HepG2 (cell line): Measurements from ENCODE around the gene TEX22. TPM values are rescaled to one million over a fixed set of nuclear protein-coding genes. Genes with fewer than 3 reads are reported as not detected.

Experiments
- ATAC-seq: fragments of 200-7000 bp; cut with Tn5 transposase; 3 replicates; pipeline ENCODE4 v1.9.1; 2020; ENCODE audit warnings: mild to moderate bottlenecking, moderate library complexity
- BruUV-seq: library from RNA; stranded (reverse); fragments of 400-500 nt; replicated peaks from 2 replicates; lab custom pipeline; 2021; lab: Mats Ljungman, UMichigan
- CTCF ChIA-PET: fragments of 300-600 bp; formaldehyde crosslinking; extraction: SDS; loops from one replicate; lab custom pipeline; 2021; ENCODE audit warnings: low total read pairs, inconsistent platforms, low intra/inter-chr PET ratio; lab: Yijun Ruan, JAX
- POLR2A ChIA-PET: fragments of 350-600 bp; sonication (Branson Sonifier 250); formaldehyde crosslinking; loops from one replicate; lab custom pipeline; 2020; ENCODE audit warnings: antibody characterized with exemption, inconsistent platforms; lab: Yijun Ruan, JAX
- DNase-seq: peaks from one replicate; pipeline ENCODE4 v3.0.0-alpha.2; 2015; ENCODE audit warnings: low spot score
- FAIRE-seq: peaks from 3 replicates; lab custom pipeline; 2011; peaks lifted over from hg19 to GRCh38; lab: Jason Lieb, UNC
- H2AFZ ChIP-seq: one replicate; pipeline ENCODE4 v1.6.1; 2011; ENCODE audit warnings: low read length, inconsistent platforms
- H3K27ac ChIP-seq: fragments of 300-600 bp; 3 replicates; pipeline ENCODE4 v1.8.0; 2011; ENCODE audit warnings: mixed run types, mild to moderate bottlenecking, mixed read lengths, low read length, inconsistent platforms; ENCODE audit not compliant: insufficient read depth; ENCODE audit errors: extremely low read length
- H3K27me3 ChIP-seq, 2 experiments: fragments of 200-600 bp in 1 of 2; 2 replicates in 1 of 2; 3 replicates in 1 of 2; pipeline versions ENCODE4 v1.6.0 to v1.8.0; 2011; ENCODE audit warnings: low read length in 2 of 2, mild to moderate bottlenecking in 2 of 2, moderate library complexity in 2 of 2, inconsistent platforms in 1 of 2; ENCODE audit not compliant: insufficient read depth in 2 of 2, control insufficient read depth in 1 of 2
- H3K36me3 ChIP-seq, 2 experiments: fragments of 200-600 bp in 1 of 2; replicated peaks in 1 of 2; 2 replicates in 1 of 2; 3 replicates in 1 of 2; pipeline versions ENCODE4 v1.5.1 to v1.8.0; 2011; ENCODE audit warnings: low read length in 2 of 2, inconsistent platforms in 1 of 2; ENCODE audit not compliant: insufficient read depth in 2 of 2, control insufficient read depth in 1 of 2
- H3K4me1 ChIP-seq: 2 replicates; pipeline ENCODE4 v1.5.1; 2012; ENCODE audit warnings: low read length, inconsistent platforms; ENCODE audit not compliant: insufficient read depth
- H3K4me2 ChIP-seq: 2 replicates; pipeline ENCODE4 v1.6.0; 2011; ENCODE audit warnings: low read depth, low read length, inconsistent platforms
- H3K4me3 ChIP-seq, 3 experiments: fragments of 200-600 bp in 1 of 3; sonication (generic), shearing (Covaris generic) in 1 of 3; replicated peaks in 1 of 3; 2 replicates each; pipeline ENCODE4 v1.5.1; 2011 to 2016; ENCODE audit warnings: low read length in 3 of 3, inconsistent platforms in 2 of 3, low read depth in 2 of 3, mild to moderate bottlenecking in 2 of 3, control low read depth in 1 of 3, mixed read lengths in 1 of 3; ENCODE audit not compliant: insufficient read depth in 1 of 3
- H3K79me2 ChIP-seq: one replicate; pipeline ENCODE4 v1.6.1; 2011; ENCODE audit warnings: low read length, inconsistent platforms; ENCODE audit not compliant: insufficient read depth
- H3K9ac ChIP-seq: 2 replicates; pipeline ENCODE4 v1.6.0; 2011; ENCODE audit warnings: mild to moderate bottlenecking, low read depth, low read length, inconsistent platforms; ENCODE audit not compliant: insufficient read depth
- H3K9me3 ChIP-seq: 2 replicates; pipeline ENCODE4 v1.5.1; 2012; ENCODE audit warnings: mild to moderate bottlenecking, low read length
- H4K20me1 ChIP-seq: 2 replicates; pipeline ENCODE4 v1.6.0; 2011; ENCODE audit warnings: inconsistent platforms, mild to moderate bottlenecking, low read length, moderate library complexity; ENCODE audit not compliant: insufficient read depth
- ELF4 ChIP-seq: sonication (generic); formaldehyde crosslinking; IDR thresholded peaks from 2 replicates; pipeline ENCODE4 v1.5.0; 2020; ENCODE audit warnings: missing genetic modification reagents, mild to moderate bottlenecking, moderate library complexity, borderline replicate concordance
- ETV5 ChIP-seq: IDR thresholded peaks from 2 replicates; pipeline ENCODE4 v1.6.1; 2018; ENCODE audit warnings: missing biosample characterization, missing genetic modification reagents, inconsistent platforms, borderline replicate concordance
- ETV6 ChIP-seq: sonication (generic); formaldehyde crosslinking; conservative IDR thresholded peaks from 2 replicates; pipeline ENCODE4 v1.4.0; 2020; ENCODE audit warnings: missing genetic modification reagents
- FOXA3 ChIP-seq: IDR thresholded peaks from 2 replicates; pipeline ENCODE4 v1.6.1; 2016; ENCODE audit warnings: missing genetic modification reagents, missing compliant biosample characterization
- HNF1A ChIP-seq, 2 experiments: sonication (generic) in 1 of 2; formaldehyde crosslinking in 1 of 2; IDR thresholded peaks; 2 replicates each; pipeline versions ENCODE4 v1.4.0 to v1.6.1; 2016 to 2020; ENCODE audit warnings: borderline replicate concordance in 1 of 2, low read depth in 1 of 2, mild to moderate bottlenecking in 1 of 2, missing genetic modification reagents in 1 of 2
- MIER3 ChIP-seq: IDR thresholded peaks from 2 replicates; pipeline ENCODE4 v1.6.1; 2016; ENCODE audit warnings: missing compliant biosample characterization, borderline replicate concordance
- MYNN ChIP-seq: sonication (generic); formaldehyde crosslinking; IDR thresholded peaks from 2 replicates; pipeline ENCODE4 v1.4.0; 2020; ENCODE audit warnings: mild to moderate bottlenecking, low read depth, missing genetic modification reagents
- PLSCR1 ChIP-seq: sonication (generic); formaldehyde crosslinking; IDR thresholded peaks from 2 replicates; pipeline ENCODE4 v1.5.0; 2020; ENCODE audit warnings: missing genetic modification reagents, mild to moderate bottlenecking, borderline replicate concordance
- RAD51 ChIP-seq: fragments of 450-650 bp; IDR thresholded peaks from 2 replicates; pipeline ENCODE4 v1.6.1; 2016; ENCODE audit warnings: borderline replicate concordance
- RFX3 ChIP-seq: IDR thresholded peaks from 2 replicates; pipeline ENCODE4 v1.6.1; 2016; ENCODE audit warnings: missing biosample characterization, missing genetic modification reagents
- SP5 ChIP-seq: IDR thresholded peaks from 2 replicates; pipeline ENCODE4 v1.6.1; 2016; ENCODE audit warnings: low read depth, borderline replicate concordance
- STAT5B ChIP-seq: sonication (generic); formaldehyde crosslinking; IDR thresholded peaks from 2 replicates; pipeline ENCODE4 v1.4.0; 2020; ENCODE audit warnings: missing genetic modification reagents
- ZBTB38 ChIP-seq: sonication (generic); formaldehyde crosslinking; IDR thresholded peaks from 2 replicates; pipeline ENCODE4 v1.5.1; 2020; ENCODE audit warnings: mild to moderate bottlenecking, missing genetic modification reagents
- ZKSCAN8 ChIP-seq: IDR thresholded peaks from 2 replicates; pipeline ENCODE4 v1.6.1; 2016; ENCODE audit warnings: borderline replicate concordance, missing genetic modification reagents, missing compliant biosample characterization
- ZNF136 ChIP-seq: sonication (generic); formaldehyde crosslinking; IDR thresholded peaks from 2 replicates; pipeline ENCODE4 v1.8.1; 2022; ENCODE audit warnings: low read depth, mild to moderate bottlenecking, moderate library complexity, missing genetic modification reagents
- ZNF576 ChIP-seq: sonication (generic); formaldehyde crosslinking; IDR thresholded peaks from 2 replicates; pipeline ENCODE4 v1.4.0; 2020; ENCODE audit warnings: mild to moderate bottlenecking, missing genetic modification reagents
- ZNF7 ChIP-seq: IDR thresholded peaks from 2 replicates; pipeline ENCODE4 v1.6.1; 2016; ENCODE audit warnings: missing biosample characterization, missing genetic modification reagents
- ZSCAN12 ChIP-seq: sonication (generic); formaldehyde crosslinking; IDR thresholded peaks from 2 replicates; pipeline ENCODE4 v1.9.0; 2021; ENCODE audit warnings: mild to moderate bottlenecking, missing genetic modification reagents
- WGBS: methylation state at CpG from one replicate; pipeline ENCODE4 v1.1.6; 2017; ENCODE audit warnings: low lambda C conversion rate; 5-methylcytosine and 5-hydroxymethylcytosine counted together
- in situ Hi-C: cut with HindIII; loops from 2 replicates; pipeline ENCODE4 v1.10.0; 2017; ENCODE audit warnings: low pct_unique_long_range_greater_than_20kb; ENCODE audit not compliant: extremely low pct_ligation_motif_present
- intact Hi-C: fragments of 100-400 bp; cut with micrococcal nuclease; formaldehyde crosslinking; loops from one replicate; pipeline ENCODE4 v1.10.0; 2022; ENCODE audit not compliant: unreplicated experiment
- polyA plus RNA-seq, 8 experiments: library from polyadenylated mRNA; depleted of rRNA in 3 of 8; stranded (reverse) in 7 of 8; unstranded in 1 of 8; fragments of >200 nt; fragmentation: Illumina TruSeq in 4 of 8; extraction: Trizol in 4 of 8; gene quantifications; 2 replicates each; pipeline versions ENCODE4 v1.2.1 to v1.2.3, GENCODE V29; 2011 to 2016; ENCODE audit warnings: low read depth in 4 of 8, missing spikeins in 1 of 8, mixed read lengths in 1 of 8; ENCODE audit not compliant: insufficient read depth in 1 of 8
- total RNA-seq, 5 experiments: library from RNA; depleted of rRNA; stranded (reverse); fragments of >200 nt; fragmentation: Illumina TruSeq; extraction: Trizol; gene quantifications; 2 replicates each; pipeline ENCODE4 v1.2.3, GENCODE V29; 2016; ENCODE audit warnings: low read depth in 1 of 5

Gene TEX22
- total and polyA plus RNA-seq, 2 of the 13 experiments (the other 11 are each of a cell fraction or from before 2014, with no cell fraction given): 0.07 to 0.27 TPM

- CTCF ChIA-PET: no interaction called here
- BruUV-seq: no TSS peak
- 55% methylated on average over 7 of the region's 9 CpGs for WGBS
Observed at GRCh38 chr14:105356927-105357326, 41.4 kb upstream of the TEX22 start.

GRCh38 chr14:105357626-105358025, 40.7 kb upstream of the TEX22 start:
- POLR2A ChIA-PET: interaction anchor here (0.6 kb wide), 1 partner anchor 134 kb away, joined by 4 read pairs; no protein-coding TSS in a partner anchor
- H3K9me3 ChIP-seq: no peaks in the 10 kb centered on the region
- H3K27me3 ChIP-seq: no peaks in the 10 kb centered on the region
- no peaks in the 10 kb centered on the region; a peak in 1 of 5 replicates for H3K36me3 ChIP-seq
- 98% methylated on average over 17 of the region's 17 CpGs for WGBS
- H2AFZ ChIP-seq: no peak overlapping the region
- FAIRE-seq: no peak
- CTCF ChIA-PET: no interaction called here
- BruUV-seq: no TSS peak
- no peak for DNase-seq
- H3K9ac ChIP-seq: no peak overlapping the region
- TF ChIP-seq RAD51 (no peak), ZNF576 (no peak), ETV5 (CRISPR knock-in tag) (no peak), STAT5B (CRISPR knock-in tag) (no peak), HNF1A (IDR thresholded peaks at IDR 0.05; ENCODE audit: low read depth) (no peak), HNF1A (CRISPR knock-in tag; IDR thresholded peaks at IDR 0.05; ENCODE audit: borderline replicate concordance) (no peak), ZNF136 (no peak), ETV6 (CRISPR knock-in tag) (no peak), PLSCR1 (no peak), ZSCAN12 (CRISPR knock-in tag) (no peak)
- no peak overlapping the region for H3K27ac ChIP-seq
- H3K79me2 ChIP-seq: no peaks in the 10 kb centered on the region
- no peaks in the 10 kb centered on the region for H4K20me1 ChIP-seq
- in situ Hi-C loops: no loop called here
- no peaks in the 10 kb centered on the region; the same call in 1 of the 2 replicates for H3K4me1 ChIP-seq
- intact Hi-C loops: no loop called here
- H3K4me3 ChIP-seq: no peak overlapping the region
- no peak overlapping the region for H3K4me2 ChIP-seq
- ATAC-seq: no peak

More at GRCh38 chr14:105356927-105357326, 41.4 kb upstream of the TEX22 start:
- no peak overlapping the region for H3K4me3 ChIP-seq
- no peaks in the 10 kb centered on the region for H4K20me1 ChIP-seq
- no peaks in the 10 kb centered on the region for H3K9me3 ChIP-seq
- no peak for TF ChIP-seq MIER3 (CRISPR knock-in tag)
- no peak for TF ChIP-seq FOXA3 (CRISPR knock-in tag)
- peak; percentile 57; the same call in 1 of the 2 replicates for TF ChIP-seq SP5
- TF ChIP-seq ELF4 (CRISPR knock-in tag): no peak
- no peak for TF ChIP-seq ZBTB38 (CRISPR knock-in tag)
- TF ChIP-seq ZNF7 (CRISPR knock-in tag): no peak
- TF ChIP-seq ZKSCAN8: no peak
- TF ChIP-seq MYNN (CRISPR knock-in tag): no peak
- no peak for TF ChIP-seq RFX3 (CRISPR knock-in tag)
- H3K79me2 ChIP-seq: no peaks in the 10 kb centered on the region
- ATAC-seq (0 out of 3 replicates have a peak, but pooled peaks have one; percentile 9), DNase-seq (no peak), FAIRE-seq (no peak)
- no peaks in the 10 kb centered on the region for H3K27me3 ChIP-seq
- H3K4me2 ChIP-seq: no peak overlapping the region
- no peak overlapping the region for H2AFZ ChIP-seq
- intact Hi-C loops (no loop called here), in situ Hi-C loops (no loop called here)
- no peak overlapping the region for H3K9ac ChIP-seq
- no peak overlapping the region for H3K27ac ChIP-seq
- POLR2A ChIA-PET: no interaction called here
- no peaks in the 10 kb centered on the region; a peak in 1 of 5 replicates for H3K36me3 ChIP-seq
- peaks cover 3% of the 10 kb centered on the region for H3K4me1 ChIP-seq
